ENCODE results near the gene CYS1. TPM values are rescaled to one million over a fixed set of nuclear protein-coding genes. Genes with fewer than 3 reads are reported as not detected.

CYS1 gene
- total and polyA plus RNA-seq, 2 of the 13 experiments (the other 11 are each of a cell fraction or from before 2014, with no cell fraction given), result 0.04 TPM; not detected in 1

DNA sequence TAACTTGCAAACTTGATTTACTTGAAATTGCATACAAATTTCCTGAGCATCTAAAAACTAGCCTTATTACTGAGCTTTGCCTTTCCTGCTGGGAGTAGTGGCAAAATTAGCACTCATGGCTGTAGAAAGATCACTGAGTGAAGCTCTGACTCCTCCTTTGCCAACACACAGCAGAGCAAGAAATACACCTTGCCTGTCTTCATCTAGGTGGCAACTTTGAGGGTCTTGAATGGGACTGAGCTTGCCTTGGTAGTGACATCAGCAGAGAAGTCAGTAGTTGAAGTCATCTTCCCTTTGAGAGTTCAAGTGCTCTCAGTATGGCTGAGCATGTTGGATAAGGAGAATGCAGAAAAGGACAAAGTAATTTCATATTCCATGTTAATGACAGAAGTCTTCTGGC, 48.2 kb upstream of the CYS1 start:
- no peak for DNase-seq (ENCODE audit: low spot score)
- in situ Hi-C loops (cut with HindIII; ENCODE audit: extremely low pct_ligation_motif_present, low pct_unique_long_range_greater_than_20kb) (no loop called here), intact Hi-C loops (cut with micrococcal nuclease; ENCODE audit: unreplicated experiment) (loop anchor here (10.0 kb wide), 2 partner anchors 146 to 276 kb away; no protein-coding TSS in a partner anchor)
- H3K79me2 ChIP-seq (ENCODE audit: insufficient read depth, low read length), result peaks cover 18% of the 10 kb centered on the region
- H3K36me3 ChIP-seq (replicated peaks in 1 of 2; ENCODE audit: control insufficient read depth in 1 of 2, insufficient read depth in 2 of 2, low read length in 2 of 2), result peaks cover 20 to 51% of the 10 kb centered on the region in 2 experiments
- TF ChIP-seq ZNF142 (CRISPR knock-in tag; IDR thresholded peaks at IDR 0.05) (no peak), ZNF343 (CRISPR knock-in tag; IDR thresholded peaks at IDR 0.05) (no peak), FOXO1 (CRISPR knock-in tag; IDR thresholded peaks at IDR 0.05) (no peak), HNRNPLL (IDR thresholded peaks at IDR 0.05; ENCODE audit: low read depth, low read length, poor library complexity, severe bottlenecking) (no peak), SIN3A (IDR thresholded peaks at IDR 0.05; ENCODE audit: borderline replicate concordance, low read depth, low read length) (no peak), NFRKB (IDR thresholded peaks at IDR 0.05) (no peak), WIZ (CRISPR knock-in tag; IDR thresholded peaks at IDR 0.05) (no peak), TFDP2 (CRISPR knock-in tag; IDR thresholded peaks at IDR 0.05) (no peak), ZBTB20 (CRISPR knock-in tag; IDR thresholded peaks at IDR 0.05; ENCODE audit: borderline replicate concordance, low read depth) (no peak), SATB2 (CRISPR knock-in tag; IDR thresholded peaks at IDR 0.05) (no peak)
- H3K4me2 ChIP-seq (ENCODE audit: low read depth, low read length), result no peak overlapping the region
- POLR2A ChIA-PET, result no interaction called here
- no peak overlapping the region for H2AFZ ChIP-seq (ENCODE audit: low read length)
- BruUV-seq (replicated peaks), result no TSS peak
- H3K9ac ChIP-seq (ENCODE audit: insufficient read depth, low read depth, low read length), result no peak overlapping the region
- FAIRE-seq, result no peak
- no peak for ATAC-seq
- no peak overlapping the region for H3K4me3 ChIP-seq (replicated peaks in 1 of 3; ENCODE audit: insufficient read depth in 1 of 3, low read depth in 2 of 3, low read length in 3 of 3)
- CTCF ChIA-PET (ENCODE audit: low intra/inter-chr PET ratio, low total read pairs), result no interaction called here
- H3K9me3 ChIP-seq (ENCODE audit: low read length), result no peaks in the 10 kb centered on the region
- no peak overlapping the region for H3K27ac ChIP-seq (ENCODE audit: extremely low read length, insufficient read depth, low read length)
- no peaks in the 10 kb centered on the region for H4K20me1 ChIP-seq (ENCODE audit: insufficient read depth, low read length)
- no peaks in the 10 kb centered on the region for H3K27me3 ChIP-seq (ENCODE audit: control insufficient read depth in 1 of 2, insufficient read depth in 2 of 2, low read length in 2 of 2)
- peaks cover 61% of the 10 kb centered on the region for H3K4me1 ChIP-seq (ENCODE audit: insufficient read depth, low read length)

Measured in HepG2 (cell line).